Testis (tissue), 3 donors: Measurements from ENCODE around the gene SSBP2. TPM values are rescaled to one million over a fixed set of nuclear protein-coding genes. Genes with fewer than 3 reads are reported as not detected.
"Not testable (repeated sequence)": the region's sequence is repeated elsewhere in the genome, so short reads cannot be mapped to it uniquely, and the experiment has no call there.

Source experiments
- DNase-seq: peaks from one replicate; pipeline ENCODE4 v3.0.0-alpha.2; 2019
- H3K27ac ChIP-seq, 2 donors: fragments of 200-600 bp; sonication (generic); one replicate each; pipeline ENCODE4 v1.5.1; 2019
- H3K27me3 ChIP-seq: fragments of 200-600 bp; sonication (generic); one replicate; pipeline ENCODE4 v1.5.1; 2019
- H3K36me3 ChIP-seq: fragments of 200-600 bp; sonication (generic); one replicate; pipeline ENCODE4 v1.5.1; 2017; ENCODE audit warnings: low read depth; ENCODE audit errors: missing control alignments
- H3K4me1 ChIP-seq: fragments of 200-600 bp; sonication (generic); one replicate; pipeline ENCODE4 v1.5.1; 2019
- H3K4me3 ChIP-seq, 2 donors: fragments of 200-600 bp; sonication (generic); one replicate each; pipeline ENCODE4 v1.5.1; 2017 to 2019
- H3K9me3 ChIP-seq: fragments of 200-600 bp; sonication (generic); one replicate; pipeline ENCODE4 v1.5.1; 2017
- POLR2A ChIP-seq: fragments of 450-650 bp; IDR thresholded peaks from one replicate; pipeline ENCODE4 v1.6.1; 2017; ENCODE audit warnings: antibody characterized with exemption, mild to moderate bottlenecking, moderate library complexity
- WGBS, 2 donors: methylation state at CpG; one replicate each; pipeline ENCODE4 v1.1.5; 2018; 5-methylcytosine and 5-hydroxymethylcytosine counted together
- intact Hi-C: fragments of 100-400 bp; cut with DNase I; formaldehyde crosslinking; loops from one replicate; pipeline ENCODE4 v1.15.1; 2023; ENCODE audit warnings: low total_unique reads
- polyA plus RNA-seq: library from polyadenylated mRNA; stranded (reverse); fragments of 350-450 nt; fragmentation: Illumina TruSeq; extraction: RNeasy Lipid Tissue Mini Kit (QIAGEN cat#74804); gene quantifications from one replicate; pipeline ENCODE4 v1.2.3, GENCODE V29; 2014; ENCODE audit warnings: low read depth, low replicate concordance; ENCODE audit not compliant: insufficient read depth
- total RNA-seq, 2 donors: library from RNA; depleted of rRNA; stranded (reverse); fragments of >200 nt; gene quantifications; one replicate each; pipeline ENCODE4 v1.2.3, GENCODE V29; 2016
- TF ChIP-seq, protein P1 (sequence below), 3 experiments: fragments of 450-650 bp in 2 of 3; fragments of 200-600 bp in 1 of 3; sonication (generic) in 1 of 3; IDR thresholded peaks; one replicate each; pipeline ENCODE4 v1.5.1; 2016 to 2019; ENCODE audit warnings: antibody characterized with exemption in 3 of 3, mild to moderate bottlenecking in 2 of 3, moderate library complexity in 1 of 3

The SSBP2 gene
- total and polyA plus RNA-seq, 3 donors from 2014 or later, result 17.5 to 27.6 (median 22.7) TPM

DNA sequence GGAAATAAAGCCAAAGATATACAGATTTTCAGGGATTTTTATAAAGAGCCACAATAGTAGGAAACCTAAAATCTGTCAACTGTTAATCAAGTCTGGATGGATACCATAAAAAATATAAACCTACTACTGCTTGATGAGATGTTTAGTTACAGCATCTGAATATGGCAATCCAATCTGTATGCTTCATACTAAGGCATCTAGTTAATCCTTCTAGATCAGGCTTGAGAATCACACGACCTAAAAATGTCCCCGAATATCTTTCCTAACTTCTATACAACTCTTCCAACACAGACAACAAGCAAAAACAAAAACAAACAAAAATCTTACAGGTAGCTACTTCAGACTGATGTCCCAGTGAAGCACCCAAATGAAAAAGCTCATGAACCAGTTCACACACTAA, 29.8 kb downstream of the SSBP2 start:
- TF ChIP-seq, protein P1, sequence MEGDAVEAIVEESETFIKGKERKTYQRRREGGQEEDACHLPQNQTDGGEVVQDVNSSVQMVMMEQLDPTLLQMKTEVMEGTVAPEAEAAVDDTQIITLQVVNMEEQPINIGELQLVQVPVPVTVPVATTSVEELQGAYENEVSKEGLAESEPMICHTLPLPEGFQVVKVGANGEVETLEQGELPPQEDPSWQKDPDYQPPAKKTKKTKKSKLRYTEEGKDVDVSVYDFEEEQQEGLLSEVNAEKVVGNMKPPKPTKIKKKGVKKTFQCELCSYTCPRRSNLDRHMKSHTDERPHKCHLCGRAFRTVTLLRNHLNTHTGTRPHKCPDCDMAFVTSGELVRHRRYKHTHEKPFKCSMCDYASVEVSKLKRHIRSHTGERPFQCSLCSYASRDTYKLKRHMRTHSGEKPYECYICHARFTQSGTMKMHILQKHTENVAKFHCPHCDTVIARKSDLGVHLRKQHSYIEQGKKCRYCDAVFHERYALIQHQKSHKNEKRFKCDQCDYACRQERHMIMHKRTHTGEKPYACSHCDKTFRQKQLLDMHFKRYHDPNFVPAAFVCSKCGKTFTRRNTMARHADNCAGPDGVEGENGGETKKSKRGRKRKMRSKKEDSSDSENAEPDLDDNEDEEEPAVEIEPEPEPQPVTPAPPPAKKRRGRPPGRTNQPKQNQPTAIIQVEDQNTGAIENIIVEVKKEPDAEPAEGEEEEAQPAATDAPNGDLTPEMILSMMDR (IDR thresholded peaks at IDR 0.05), result no peak
- no peak for TF ChIP-seq POLR2A
- Histone ChIP-seq H3K27ac (no peak overlapping the region), H3K4me3 (no peak overlapping the region), H3K4me1 (peaks cover 12% of the 10 kb centered on the region), H3K36me3 (no peaks in the 10 kb centered on the region), H3K27me3 (no peaks in the 10 kb centered on the region), H3K9me3 (no peaks in the 10 kb centered on the region)
- intact Hi-C loops, result no loop called here
- no peak for DNase-seq
- 71 to 79% methylated on average over 2 of the region's 2 CpGs for WGBS, 2 donors

DNA sequence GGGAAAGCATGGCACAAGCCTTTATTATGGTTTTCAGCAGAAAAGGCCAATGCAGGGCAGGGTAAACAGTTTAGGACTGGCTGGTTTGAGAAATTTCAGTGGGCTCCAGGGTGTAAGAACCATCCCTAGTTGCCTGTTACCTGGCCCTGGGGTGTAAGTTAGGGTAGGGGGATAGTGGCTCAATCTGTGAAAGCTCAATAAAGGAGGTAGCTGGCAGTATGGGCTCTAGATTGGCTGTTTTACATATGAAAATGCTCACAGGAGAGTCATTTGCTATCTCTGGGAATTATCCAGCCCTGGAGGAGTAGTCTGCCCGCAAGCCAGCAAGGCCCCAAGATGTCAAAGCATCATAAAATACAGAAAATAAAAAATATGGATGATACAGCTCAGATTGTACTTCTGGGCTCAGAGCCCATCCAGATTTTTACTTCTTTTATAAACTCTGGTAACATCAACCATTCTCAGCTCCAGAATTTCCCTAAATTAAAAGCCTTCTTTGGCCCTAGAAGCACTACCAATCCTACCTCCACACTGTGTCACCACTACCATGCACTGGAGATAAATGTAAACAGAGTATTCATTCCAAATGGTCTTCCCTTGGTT, 31.1 kb downstream of the SSBP2 start:
- WGBS, 2 donors, result 73 to 95% methylated on average over 1 of the region's 1 CpG
- Histone ChIP-seq H3K36me3 (no peaks in the 10 kb centered on the region), H3K9me3 (no peaks in the 10 kb centered on the region), H3K27ac (no peak overlapping the region), H3K4me1 (peaks cover 12% of the 10 kb centered on the region), H3K27me3 (no peaks in the 10 kb centered on the region), H3K4me3 (no peak overlapping the region)
- intact Hi-C loops, result no loop called here
- DNase-seq, result no peak
- TF ChIP-seq, protein P1 (IDR thresholded peaks at IDR 0.05), result no peak
- no peak for TF ChIP-seq POLR2A

DNA sequence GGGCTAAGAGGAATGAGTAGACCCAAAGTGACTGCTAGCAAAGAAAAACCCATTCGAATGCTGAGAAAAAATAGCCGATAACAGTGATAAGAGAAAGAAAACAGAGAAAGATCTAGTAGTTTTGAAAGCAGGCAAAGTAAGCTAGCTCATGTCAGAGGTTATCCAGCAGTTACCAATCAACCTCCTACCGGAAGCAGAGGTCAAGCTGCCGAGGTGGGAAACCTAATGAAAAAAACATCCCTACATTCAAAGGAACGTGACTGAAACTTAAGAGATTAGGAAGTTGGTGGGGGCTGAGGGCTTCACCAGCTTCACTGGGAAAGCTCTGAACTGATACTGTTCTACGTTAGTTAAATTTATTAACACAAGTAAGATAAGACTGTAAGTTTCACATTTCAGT, 32.6 kb downstream of the SSBP2 start:
- intact Hi-C loops, result no loop called here
- TF ChIP-seq, protein P1 (IDR thresholded peaks at IDR 0.05), result no peak
- TF ChIP-seq POLR2A, result no peak
- no peak for DNase-seq
- no peaks in the 10 kb centered on the region for H3K27me3 ChIP-seq
- peaks cover 12% of the 10 kb centered on the region for H3K4me1 ChIP-seq
- H3K4me3 ChIP-seq, result no peak overlapping the region
- H3K36me3 ChIP-seq, result no peaks in the 10 kb centered on the region
- 31 to 38% methylated on average over 6 of the region's 6 CpGs for WGBS, 2 donors
- no peaks in the 10 kb centered on the region for H3K9me3 ChIP-seq
- H3K27ac ChIP-seq, result no peak overlapping the region

DNA sequence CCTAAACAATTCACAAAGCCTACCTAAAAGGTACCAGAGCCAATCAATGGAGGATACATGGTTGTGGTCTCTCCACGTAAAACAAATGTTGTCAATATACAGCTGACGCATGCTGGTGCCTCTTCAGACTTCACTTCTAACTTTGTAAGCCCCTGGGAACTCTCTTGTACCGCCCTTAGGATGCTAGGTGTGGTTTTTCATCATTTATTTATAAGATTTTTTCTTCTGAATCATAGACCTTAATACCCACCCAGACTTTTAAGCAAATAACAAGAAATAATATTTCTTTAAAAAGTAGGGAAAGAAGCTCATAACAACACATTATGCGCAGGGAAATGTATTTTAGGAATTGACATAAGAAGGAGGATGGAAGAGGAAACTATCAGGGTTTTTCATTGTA, 33.0 kb downstream of the SSBP2 start:
- H3K9me3 ChIP-seq, result no peaks in the 10 kb centered on the region
- TF ChIP-seq, protein P1 (IDR thresholded peaks at IDR 0.05), result no peak
- no peak for TF ChIP-seq POLR2A
- H3K36me3 ChIP-seq, result no peaks in the 10 kb centered on the region
- H3K4me3 ChIP-seq, result no peak overlapping the region
- intact Hi-C loops, result no loop called here
- H3K27me3 ChIP-seq, result no peaks in the 10 kb centered on the region
- WGBS, 2 donors, result 93% methylated on average over 4 of the region's 4 CpGs
- H3K27ac ChIP-seq, result no peak overlapping the region
- H3K4me1 ChIP-seq, result peaks cover 12% of the 10 kb centered on the region
- no peak for DNase-seq

DNA sequence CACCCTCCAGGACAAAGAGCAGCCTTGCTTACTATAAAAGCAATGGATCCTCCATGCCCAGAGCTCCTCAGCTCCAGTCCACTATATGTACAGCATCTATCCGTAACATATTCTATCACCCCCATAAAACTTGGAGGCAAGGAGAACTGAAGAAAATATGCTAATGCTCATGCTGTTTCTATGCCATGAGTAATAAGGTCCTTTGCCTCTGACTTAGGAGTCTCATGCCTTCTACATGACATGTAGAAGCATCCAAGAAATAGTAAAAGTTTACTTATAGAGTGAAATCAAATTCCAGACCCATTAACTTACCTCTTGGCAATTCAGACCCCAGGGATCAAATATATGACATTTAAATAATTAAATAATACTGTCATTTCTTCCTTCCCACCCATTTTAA, 33.7 kb downstream of the SSBP2 start:
- Histone ChIP-seq H3K36me3 (no peaks in the 10 kb centered on the region), H3K9me3 (no peaks in the 10 kb centered on the region), H3K27ac (no peak overlapping the region), H3K4me1 (peaks cover 8% of the 10 kb centered on the region), H3K4me3 (no peak overlapping the region), H3K27me3 (no peaks in the 10 kb centered on the region)
- DNase-seq, result no peak
- TF ChIP-seq, protein P1 (IDR thresholded peaks at IDR 0.05), result no peak
- no peak for TF ChIP-seq POLR2A
- intact Hi-C loops, result no loop called here
- 83 to 97% methylated on average over 1 of the region's 1 CpG for WGBS, 2 donors

DNA sequence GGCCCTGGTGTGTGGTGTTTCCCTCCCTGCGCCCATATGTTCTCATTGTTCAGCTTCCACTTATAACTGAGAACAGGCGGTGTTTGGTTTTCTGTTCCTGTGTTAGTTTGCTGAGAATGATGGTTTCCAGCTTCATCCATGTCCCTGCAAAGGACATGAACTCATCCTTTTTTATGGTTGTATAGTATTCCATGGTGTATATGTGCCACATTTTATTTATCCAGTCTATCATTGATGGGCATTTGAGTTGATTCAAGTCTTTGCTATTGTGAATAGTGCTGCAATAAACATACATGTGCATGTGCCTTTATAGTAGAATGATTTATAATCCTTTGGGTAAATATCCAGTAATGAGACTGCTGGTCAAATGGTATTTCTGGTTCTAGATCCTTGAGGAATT, 36.8 kb downstream of the SSBP2 start:
- H3K9me3 ChIP-seq, H3K4me3 ChIP-seq, H3K36me3 ChIP-seq, H3K27me3 ChIP-seq, H3K27ac ChIP-seq, intact Hi-C loops, DNase-seq, H3K4me1 ChIP-seq: not testable (repeated sequence)
- 73 to 96% methylated on average over 2 of the region's 2 CpGs for WGBS, 2 donors
